HepG2 (cell line): Measurements from ENCODE around the gene PLEKHN1. TPM values are rescaled to one million over a fixed set of nuclear protein-coding genes. Genes with fewer than 3 reads are reported as not detected.

Experiments
- FOXO1 ChIP-seq: sonication (generic); formaldehyde crosslinking; IDR thresholded peaks from 2 replicates; pipeline ENCODE4 v1.4.0; 2020; ENCODE audit warnings: missing genetic modification reagents
- HDAC2 ChIP-seq: sonication (generic); formaldehyde crosslinking; IDR thresholded peaks from 2 replicates; pipeline ENCODE4 v1.4.0; 2020; ENCODE audit warnings: missing genetic modification reagents
- HOMEZ ChIP-seq: IDR thresholded peaks from 2 replicates; pipeline ENCODE4 v1.6.1; 2016; ENCODE audit warnings: low read depth
- ISX ChIP-seq: sonication (generic); formaldehyde crosslinking; conservative IDR thresholded peaks from 2 replicates; pipeline ENCODE4 v1.5.0; 2020; ENCODE audit warnings: missing genetic modification reagents
- JDP2 ChIP-seq: sonication (generic); formaldehyde crosslinking; IDR thresholded peaks from 2 replicates; pipeline ENCODE4 v1.8.1; 2022; ENCODE audit warnings: missing genetic modification reagents, borderline replicate concordance
- MXD3 ChIP-seq: IDR thresholded peaks from 2 replicates; pipeline ENCODE4 v1.6.1; 2016; ENCODE audit warnings: mild to moderate bottlenecking, missing biosample characterization, missing genetic modification reagents
- NFKB2 ChIP-seq: sonication (generic); formaldehyde crosslinking; IDR thresholded peaks from 2 replicates; pipeline ENCODE4 v1.4.0; 2020; ENCODE audit warnings: missing genetic modification reagents, borderline replicate concordance
- RFX5 ChIP-seq: IDR thresholded peaks from 2 replicates; pipeline ENCODE4 v1.6.1; 2011; ENCODE audit warnings: low read depth, low read length, improper control_type of control experiment
- SALL1 ChIP-seq: sonication (generic); formaldehyde crosslinking; IDR thresholded peaks from 2 replicates; pipeline ENCODE4 v1.8.0; 2022; ENCODE audit warnings: mild to moderate bottlenecking, missing genetic modification reagents
- TARDBP ChIP-seq: sonication (generic); formaldehyde crosslinking; IDR thresholded peaks from 2 replicates; pipeline ENCODE4 v1.8.0; 2022; ENCODE audit warnings: mild to moderate bottlenecking, missing genetic modification reagents
- ZHX2 ChIP-seq, 2 experiments: sonication (generic) in 1 of 2; formaldehyde crosslinking in 1 of 2; IDR thresholded peaks; 2 replicates each; pipeline versions ENCODE4 v1.6.1 to v1.9.0; 2014 to 2022; ENCODE audit warnings: antibody characterized with exemption in 1 of 2, borderline replicate concordance in 1 of 2, inconsistent platforms in 1 of 2, low read depth in 1 of 2, missing genetic modification reagents in 1 of 2
- ZNF34 ChIP-seq: sonication (generic); formaldehyde crosslinking; IDR thresholded peaks from 2 replicates; pipeline ENCODE4 v1.4.0; 2020; ENCODE audit warnings: mild to moderate bottlenecking, missing genetic modification reagents, borderline replicate concordance
- ZNF558 ChIP-seq: sonication (generic); formaldehyde crosslinking; IDR thresholded peaks from 2 replicates; pipeline ENCODE4 v1.9.0; 2022; ENCODE audit warnings: mild to moderate bottlenecking, missing genetic modification reagents, borderline replicate concordance
- ZNF841 ChIP-seq: sonication (generic); formaldehyde crosslinking; IDR thresholded peaks from 2 replicates; pipeline ENCODE4 v1.8.1; 2023; ENCODE audit warnings: missing genetic modification reagents, borderline replicate concordance
- ZNF850 ChIP-seq: sonication (generic); formaldehyde crosslinking; conservative IDR thresholded peaks from 2 replicates; pipeline ENCODE4 v1.9.0; 2021; ENCODE audit warnings: mild to moderate bottlenecking, missing genetic modification reagents
- polyA plus RNA-seq, 8 experiments: library from polyadenylated mRNA; depleted of rRNA in 3 of 8; stranded (reverse) in 7 of 8; unstranded in 1 of 8; fragments of >200 nt; fragmentation: Illumina TruSeq in 4 of 8; extraction: Trizol in 4 of 8; gene quantifications; 2 replicates each; pipeline versions ENCODE4 v1.2.1 to v1.2.3, GENCODE V29; 2011 to 2016; ENCODE audit warnings: low read depth in 4 of 8, missing spikeins in 1 of 8, mixed read lengths in 1 of 8; ENCODE audit not compliant: insufficient read depth in 1 of 8
- total RNA-seq, 5 experiments: library from RNA; depleted of rRNA; stranded (reverse); fragments of >200 nt; fragmentation: Illumina TruSeq; extraction: Trizol; gene quantifications; 2 replicates each; pipeline ENCODE4 v1.2.3, GENCODE V29; 2016; ENCODE audit warnings: low read depth in 1 of 5
- TF ChIP-seq, protein P1 (sequence below): sonication (generic); formaldehyde crosslinking; IDR thresholded peaks from 2 replicates; pipeline ENCODE4 v1.4.0; 2020; ENCODE audit warnings: mild to moderate bottlenecking, missing genetic modification reagents
- TF ChIP-seq, protein P2 (sequence below): IDR thresholded peaks from 2 replicates; pipeline ENCODE4 v1.6.1; 2016; ENCODE audit warnings: missing compliant biosample characterization, missing genetic modification reagents, borderline replicate concordance

The PLEKHN1 gene
- total and polyA plus RNA-seq, 2 of the 13 experiments (the other 11 are each of a cell fraction or from before 2014, with no cell fraction given): 0.42 to 0.58 TPM

- 0 out of 2 replicates have a peak, but pooled peaks have one; percentile 56 for TF ChIP-seq ISX (CRISPR knock-in tag)
- peak; percentile 43 for TF ChIP-seq TARDBP (CRISPR knock-in tag)
- TF ChIP-seq HDAC2 (CRISPR knock-in tag): peak; percentile 78
- TF ChIP-seq ZHX2 (IDR thresholded peaks at IDR 0.05; ENCODE audit: low read depth): peak; percentile 100
- TF ChIP-seq ZHX2 (CRISPR knock-in tag; IDR thresholded peaks at IDR 0.05; ENCODE audit: borderline replicate concordance): no peak; the same call in 1 of the 2 replicates
- TF ChIP-seq HOMEZ (CRISPR knock-in tag): no peak
- no peak for TF ChIP-seq ZNF558 (CRISPR knock-in tag)
- peak; percentile 77 for TF ChIP-seq NFKB2 (CRISPR knock-in tag)
- TF ChIP-seq RFX5: peak; percentile 79
- TF ChIP-seq ZNF841: no peak
- no peak for TF ChIP-seq ZNF34 (CRISPR knock-in tag)
- TF ChIP-seq FOXO1 (CRISPR knock-in tag): 0 out of 2 replicates have a peak, but pooled peaks have one; percentile 17
- peak; percentile 92 for TF ChIP-seq MXD3
- TF ChIP-seq, protein P1, sequence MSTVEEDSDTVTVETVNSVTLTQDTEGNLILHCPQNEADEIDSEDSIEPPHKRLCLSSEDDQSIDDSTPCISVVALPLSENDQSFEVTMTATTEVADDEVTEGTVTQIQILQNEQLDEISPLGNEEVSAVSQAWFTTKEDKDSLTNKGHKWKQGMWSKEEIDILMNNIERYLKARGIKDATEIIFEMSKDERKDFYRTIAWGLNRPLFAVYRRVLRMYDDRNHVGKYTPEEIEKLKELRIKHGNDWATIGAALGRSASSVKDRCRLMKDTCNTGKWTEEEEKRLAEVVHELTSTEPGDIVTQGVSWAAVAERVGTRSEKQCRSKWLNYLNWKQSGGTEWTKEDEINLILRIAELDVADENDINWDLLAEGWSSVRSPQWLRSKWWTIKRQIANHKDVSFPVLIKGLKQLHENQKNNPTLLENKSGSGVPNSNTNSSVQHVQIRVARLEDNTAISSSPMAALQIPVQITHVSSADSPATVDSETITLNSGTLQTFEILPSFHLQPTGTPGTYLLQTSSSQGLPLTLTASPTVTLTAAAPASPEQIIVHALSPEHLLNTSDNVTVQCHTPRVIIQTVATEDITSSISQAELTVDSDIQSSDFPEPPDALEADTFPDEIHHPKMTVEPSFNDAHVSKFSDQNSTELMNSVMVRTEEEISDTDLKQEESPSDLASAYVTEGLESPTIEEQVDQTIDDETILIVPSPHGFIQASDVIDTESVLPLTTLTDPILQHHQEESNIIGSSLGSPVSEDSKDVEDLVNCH: no peak
- TF ChIP-seq SALL1 (CRISPR knock-in tag): peak; percentile 65
- TF ChIP-seq, protein P2, sequence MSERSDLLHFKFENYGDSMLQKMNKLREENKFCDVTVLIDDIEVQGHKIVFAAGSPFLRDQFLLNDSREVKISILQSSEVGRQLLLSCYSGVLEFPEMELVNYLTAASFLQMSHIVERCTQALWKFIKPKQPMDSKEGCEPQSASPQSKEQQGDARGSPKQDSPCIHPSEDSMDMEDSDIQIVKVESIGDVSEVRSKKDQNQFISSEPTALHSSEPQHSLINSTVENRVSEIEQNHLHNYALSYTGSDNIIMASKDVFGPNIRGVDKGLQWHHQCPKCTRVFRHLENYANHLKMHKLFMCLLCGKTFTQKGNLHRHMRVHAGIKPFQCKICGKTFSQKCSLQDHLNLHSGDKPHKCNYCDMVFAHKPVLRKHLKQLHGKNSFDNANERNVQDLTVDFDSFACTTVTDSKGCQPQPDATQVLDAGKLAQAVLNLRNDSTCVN (CRISPR knock-in tag): peak; percentile 29; the same call in 1 of the 2 replicates
- peak; percentile 48; the same call in 1 of the 2 replicates for TF ChIP-seq ZNF850 (CRISPR knock-in tag)
- TF ChIP-seq JDP2 (CRISPR knock-in tag): no peak
These were observed 34.2 kb downstream of the PLEKHN1 start (continued) for GRCh38 chr1:1000357-1001056.
